Neutrophil (primary cell): Measurements from ENCODE around the gene PKD1.

Source experiments
- H3K27ac ChIP-seq: fragments of 200-600 bp; sonication (generic); 2 replicates; pipeline ENCODE4 v1.5.1; 2016; ENCODE audit warnings: mild to moderate bottlenecking, moderate library complexity
- H3K27me3 ChIP-seq: fragments of 200-600 bp; sonication (generic); 2 replicates; pipeline ENCODE4 v1.6.0; 2016; ENCODE audit warnings: mild to moderate bottlenecking
- H3K36me3 ChIP-seq: fragments of 200-600 bp; sonication (generic); 2 replicates; pipeline ENCODE4 v1.5.1; 2017
- H3K4me1 ChIP-seq, 2 experiments: fragments of 200-600 bp in 1 of 2; sonication (generic) in 1 of 2; 1 replicate in 1 of 2; 2 replicates in 1 of 2; pipeline versions ENCODE4 v1.5.1 to v1.6.1; 2013 to 2016; ENCODE audit warnings: low read depth in 1 of 2, low read length in 1 of 2, mild to moderate bottlenecking in 1 of 2, moderate library complexity in 1 of 2; ENCODE audit not compliant: control insufficient read depth in 1 of 2, insufficient read depth in 1 of 2
- H3K4me3 ChIP-seq, 2 experiments: fragments of 200-600 bp in 1 of 2; sonication (generic) in 1 of 2; 1 replicate in 1 of 2; 2 replicates in 1 of 2; pipeline ENCODE4 v1.5.1; 2013 to 2016; ENCODE audit warnings: low read depth in 1 of 2, low read length in 1 of 2, mild to moderate bottlenecking in 1 of 2, moderate library complexity in 1 of 2
- H3K9me3 ChIP-seq: fragments of 200-600 bp; sonication (generic); 2 replicates; pipeline ENCODE4 v1.5.1; 2016
- TF ChIP-seq, protein P1 (sequence below): fragments of 200-600 bp; sonication (generic); IDR thresholded peaks from 2 replicates; pipeline ENCODE4 v1.5.1; 2016; ENCODE audit warnings: antibody characterized with exemption

PKD1 gene

GRCh38 chr16:2075631-2076030, 60.1 kb downstream of the PKD1 start:
- Histone ChIP-seq H3K36me3 (peaks cover 97% of the 10 kb centered on the region), H3K27me3 (no peaks in the 10 kb centered on the region), H3K4me1 (peaks cover 0 to 7% of the 10 kb centered on the region in 2 experiments), H3K27ac (no peak overlapping the region), H3K4me3 (no peak overlapping the region), H3K9me3 (no peaks in the 10 kb centered on the region)
- TF ChIP-seq, protein P1, sequence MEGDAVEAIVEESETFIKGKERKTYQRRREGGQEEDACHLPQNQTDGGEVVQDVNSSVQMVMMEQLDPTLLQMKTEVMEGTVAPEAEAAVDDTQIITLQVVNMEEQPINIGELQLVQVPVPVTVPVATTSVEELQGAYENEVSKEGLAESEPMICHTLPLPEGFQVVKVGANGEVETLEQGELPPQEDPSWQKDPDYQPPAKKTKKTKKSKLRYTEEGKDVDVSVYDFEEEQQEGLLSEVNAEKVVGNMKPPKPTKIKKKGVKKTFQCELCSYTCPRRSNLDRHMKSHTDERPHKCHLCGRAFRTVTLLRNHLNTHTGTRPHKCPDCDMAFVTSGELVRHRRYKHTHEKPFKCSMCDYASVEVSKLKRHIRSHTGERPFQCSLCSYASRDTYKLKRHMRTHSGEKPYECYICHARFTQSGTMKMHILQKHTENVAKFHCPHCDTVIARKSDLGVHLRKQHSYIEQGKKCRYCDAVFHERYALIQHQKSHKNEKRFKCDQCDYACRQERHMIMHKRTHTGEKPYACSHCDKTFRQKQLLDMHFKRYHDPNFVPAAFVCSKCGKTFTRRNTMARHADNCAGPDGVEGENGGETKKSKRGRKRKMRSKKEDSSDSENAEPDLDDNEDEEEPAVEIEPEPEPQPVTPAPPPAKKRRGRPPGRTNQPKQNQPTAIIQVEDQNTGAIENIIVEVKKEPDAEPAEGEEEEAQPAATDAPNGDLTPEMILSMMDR: no peak

DNA sequence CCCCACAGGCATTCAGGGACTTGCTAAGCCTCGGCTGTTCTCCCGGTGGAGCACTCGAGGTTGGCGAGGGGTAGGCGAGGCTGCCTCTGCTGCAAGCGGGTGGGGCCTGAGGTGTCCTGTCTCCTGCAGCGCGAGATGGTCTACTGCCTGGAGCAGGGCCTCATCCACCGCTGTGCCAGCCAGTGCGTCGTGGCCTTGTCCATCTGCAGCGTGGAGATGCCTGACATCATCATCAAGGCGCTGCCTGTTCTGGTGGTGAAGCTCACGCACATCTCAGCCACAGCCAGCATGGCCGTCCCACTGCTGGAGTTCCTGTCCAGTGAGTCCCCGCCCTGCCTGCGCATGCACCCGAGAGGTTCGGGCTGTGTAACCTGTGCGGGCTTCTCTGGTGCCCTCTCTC, 61.6 kb downstream of the PKD1 start:
- TF ChIP-seq, protein P1: no peak
- Histone ChIP-seq H3K36me3 (peaks cover 95% of the 10 kb centered on the region), H3K4me3 (no peak overlapping the region), H3K9me3 (no peaks in the 10 kb centered on the region), H3K27me3 (no peaks in the 10 kb centered on the region), H3K27ac (no peak overlapping the region), H3K4me1 (peaks cover 0 to 7% of the 10 kb centered on the region in 2 experiments)

DNA sequence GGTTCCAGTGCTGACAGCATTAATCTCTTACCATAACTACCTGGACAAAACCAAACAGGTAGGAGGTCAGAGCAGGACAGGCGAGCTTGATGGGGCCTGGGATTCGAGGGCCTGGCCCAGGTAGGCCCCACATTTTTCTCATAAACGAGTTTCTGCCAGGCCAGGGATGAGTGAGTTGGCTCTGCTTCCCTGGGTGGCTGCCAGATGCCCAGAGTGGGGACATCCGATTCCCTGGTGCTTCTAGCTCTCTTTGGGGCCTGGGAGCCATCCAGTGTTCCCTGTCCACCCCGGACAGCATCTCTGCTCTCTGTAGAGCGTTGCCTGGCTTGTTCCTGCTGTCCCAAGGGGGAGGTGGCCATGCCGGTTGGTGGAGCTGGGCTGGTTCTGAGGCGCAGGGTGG, 62.8 kb downstream of the PKD1 start:
- peaks cover 95% of the 10 kb centered on the region for H3K36me3 ChIP-seq

GRCh38 chr16:2071454-2072202, 64.1 kb downstream of the PKD1 start:
- Histone ChIP-seq H3K4me3 (no peak overlapping the region), H3K4me1 (peaks cover 0 to 7% of the 10 kb centered on the region in 2 experiments), H3K27ac (no peak overlapping the region), H3K36me3 (peaks cover 95% of the 10 kb centered on the region), H3K27me3 (no peaks in the 10 kb centered on the region), H3K9me3 (no peaks in the 10 kb centered on the region)
- TF ChIP-seq, protein P1: no peak

More for the DNA sequence above, 62.8 kb downstream of the PKD1 start:
- no peak overlapping the region for H3K27ac ChIP-seq
- peaks cover 0 to 7% of the 10 kb centered on the region in 2 experiments for H3K4me1 ChIP-seq
- no peaks in the 10 kb centered on the region for H3K9me3 ChIP-seq
- no peak overlapping the region for H3K4me3 ChIP-seq
- no peaks in the 10 kb centered on the region for H3K27me3 ChIP-seq
- TF ChIP-seq, protein P1: no peak

GRCh38 chr16:2070576-2071453, 64.9 kb downstream of the PKD1 start:
- no peak overlapping the region for H3K27ac ChIP-seq
- H3K9me3 ChIP-seq: no peaks in the 10 kb centered on the region
- H3K27me3 ChIP-seq: no peaks in the 10 kb centered on the region
- peaks cover 94% of the 10 kb centered on the region for H3K36me3 ChIP-seq
- TF ChIP-seq, protein P1: no peak
- peaks cover 0 to 7% of the 10 kb centered on the region in 2 experiments for H3K4me1 ChIP-seq
- no peak overlapping the region for H3K4me3 ChIP-seq
